Stimulated activated CD4-positive, alpha-beta T cell treated with anti-CD3 and anti-CD28 coated beads, Interleukin-1b, Interleukin-23, amount 100 ng/mL, for 24 hours (primary cell): ENCODE results near the gene OR2T29.
"Not testable (repeated sequence)": the region's sequence is repeated elsewhere in the genome, so short reads cannot be mapped to it uniquely, and the experiment has no call there.

Experiments
- DNase-seq, 4 experiments: peaks; one replicate each; pipeline ENCODE4 v3.0.0-alpha.2; 2020; ENCODE audit warnings: low read depth in 4 of 4, low spot score in 1 of 4

OR2T29 gene, protein sequence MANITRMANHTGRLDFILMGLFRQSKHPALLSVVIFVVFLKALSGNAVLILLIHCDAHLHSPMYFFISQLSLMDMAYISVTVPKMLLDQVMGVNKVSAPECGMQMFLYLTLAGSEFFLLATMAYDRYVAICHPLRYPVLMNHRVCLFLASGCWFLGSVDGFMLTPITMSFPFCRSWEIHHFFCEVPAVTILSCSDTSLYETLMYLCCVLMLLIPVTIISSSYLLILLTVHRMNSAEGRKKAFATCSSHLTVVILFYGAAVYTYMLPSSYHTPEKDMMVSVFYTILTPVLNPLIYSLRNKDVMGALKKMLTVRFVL

DNA sequence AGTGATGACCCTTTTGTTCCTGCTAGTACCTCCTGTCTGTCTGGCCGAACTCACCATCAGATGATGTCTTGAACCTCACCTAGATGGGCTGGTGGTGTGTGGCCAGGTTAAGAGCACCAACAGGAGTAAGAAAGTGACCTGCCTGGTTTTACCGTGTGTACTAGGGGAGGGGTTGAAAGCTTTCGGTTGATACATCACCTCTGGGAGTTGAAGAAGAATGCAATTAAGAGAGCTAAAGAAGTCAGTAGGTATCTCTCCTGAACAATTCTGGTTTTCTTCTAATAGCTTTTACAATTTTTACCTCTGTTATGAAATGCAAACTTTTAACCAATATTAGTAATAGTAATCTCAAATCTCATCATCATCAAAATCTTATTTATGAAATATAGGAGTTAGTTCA, at the start of gene OR2T29:
Gene OR2T29 (minus strand): TSS at position 101 of the 400 bp plus-strand sequence. CDS start 3,281 bp downstream, outside the sequence.
- not testable (repeated sequence) for DNase-seq

DNA sequence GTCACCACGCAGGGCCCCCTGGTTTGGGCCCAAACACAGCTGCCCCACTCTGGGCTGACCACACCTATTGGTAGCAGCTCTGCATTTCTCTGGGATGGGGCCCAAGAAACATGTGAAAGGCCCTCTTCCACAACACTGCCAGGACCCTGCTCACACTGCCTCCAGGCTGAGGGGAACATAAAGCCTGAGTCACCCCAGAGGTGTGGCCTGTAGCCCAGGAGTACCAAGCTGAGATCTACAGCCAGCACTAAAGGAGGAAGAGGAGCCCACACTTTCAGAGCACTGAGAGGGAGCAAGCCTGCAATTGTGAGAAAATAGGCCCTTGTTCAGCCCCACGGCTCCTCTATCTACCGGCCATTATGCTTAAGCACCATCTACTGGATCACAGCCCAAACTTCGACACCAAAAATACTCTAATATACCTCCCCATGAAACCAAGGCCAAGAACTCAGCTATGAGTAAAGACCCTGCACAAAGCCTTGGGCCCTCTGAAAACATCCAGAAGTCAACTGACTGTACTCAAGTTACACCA, 49.4 kb upstream of the OR2T29 start:
- DNase-seq = no peak

DNA sequence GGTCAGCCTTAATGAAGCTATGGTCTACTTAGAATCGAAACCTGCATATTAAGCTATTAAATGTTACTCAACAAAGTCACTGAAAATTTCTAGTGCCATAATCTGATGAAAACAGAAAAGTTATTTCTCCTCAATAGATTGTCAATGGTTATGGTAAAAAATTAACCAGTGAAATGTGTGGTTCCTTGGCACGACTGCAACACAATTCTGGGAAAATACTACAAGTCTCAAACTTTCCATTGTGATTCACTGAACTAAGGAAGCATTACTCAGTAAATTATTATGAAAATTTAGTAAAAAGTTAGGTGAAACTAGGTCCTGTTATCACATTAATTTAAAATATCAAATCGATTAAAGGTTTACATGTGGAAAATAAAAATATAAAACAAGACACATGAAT, 47.7 kb upstream of the OR2T29 start:
- DNase-seq = no peak

DNA sequence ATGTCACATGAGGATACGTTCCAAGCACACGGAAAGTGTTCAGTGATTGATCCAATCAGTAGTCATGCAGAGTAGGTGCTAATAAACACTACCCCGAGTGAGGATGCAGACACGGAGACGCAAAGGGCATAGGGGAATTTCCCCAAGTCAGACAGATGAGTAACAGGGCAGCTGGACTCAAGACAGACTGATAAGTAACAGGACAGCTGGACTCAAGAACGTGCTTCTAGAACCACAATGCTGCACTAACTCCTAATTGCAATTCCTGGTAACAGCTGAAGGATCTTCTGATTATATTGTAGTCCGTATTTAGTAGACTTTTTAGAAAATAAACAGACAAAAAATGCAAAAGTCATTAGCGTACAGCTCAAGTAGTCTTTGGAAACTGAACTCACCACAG, 36.8 kb upstream of the OR2T29 start:
- no peak for DNase-seq

DNA sequence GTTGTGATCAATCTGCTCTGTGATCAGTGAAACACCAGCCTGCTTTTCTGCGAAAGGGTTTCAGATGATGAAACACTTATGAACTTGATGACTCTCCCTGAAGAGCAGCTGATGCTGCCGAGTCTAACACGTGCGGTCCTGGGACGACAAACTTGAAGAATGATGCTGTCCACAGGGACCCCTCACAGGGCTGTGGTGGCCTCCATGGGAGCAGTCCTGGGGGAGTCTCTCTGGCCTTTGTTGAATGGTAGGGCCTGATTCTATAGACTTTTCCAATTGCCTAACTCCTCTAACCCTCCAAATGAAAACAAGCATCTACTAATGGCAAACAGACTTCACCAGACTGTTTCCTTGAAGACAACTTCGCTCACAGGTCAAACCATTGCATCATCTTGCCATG, 35.0 kb upstream of the OR2T29 start, which contains the start of gene OR2T10:
Gene OR2T10 (minus strand): TSS at position 112 of the 400 bp plus-strand sequence. CDS start 3,932 bp downstream, outside the sequence.
- no peak for DNase-seq

DNA sequence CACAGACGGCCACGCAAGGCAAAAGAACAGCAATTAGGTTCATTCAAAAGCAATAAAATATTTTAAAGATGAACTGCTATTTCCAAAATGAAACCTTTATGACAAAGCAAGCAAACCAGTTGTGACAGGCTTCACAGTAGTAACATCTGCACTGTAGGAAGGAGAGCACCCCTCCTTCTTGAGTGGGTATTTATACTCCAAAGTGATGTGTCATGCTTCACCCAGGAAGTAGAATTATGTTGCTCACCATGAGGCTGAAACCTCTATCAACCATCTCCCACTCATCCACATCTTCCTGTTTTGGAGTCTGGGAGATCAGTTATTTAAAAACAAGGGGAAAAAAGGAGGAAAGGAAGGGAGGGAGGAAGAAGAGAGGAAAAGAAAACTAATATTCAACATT, 34.0 kb upstream of the OR2T29 start:
- no peak for DNase-seq

DNA sequence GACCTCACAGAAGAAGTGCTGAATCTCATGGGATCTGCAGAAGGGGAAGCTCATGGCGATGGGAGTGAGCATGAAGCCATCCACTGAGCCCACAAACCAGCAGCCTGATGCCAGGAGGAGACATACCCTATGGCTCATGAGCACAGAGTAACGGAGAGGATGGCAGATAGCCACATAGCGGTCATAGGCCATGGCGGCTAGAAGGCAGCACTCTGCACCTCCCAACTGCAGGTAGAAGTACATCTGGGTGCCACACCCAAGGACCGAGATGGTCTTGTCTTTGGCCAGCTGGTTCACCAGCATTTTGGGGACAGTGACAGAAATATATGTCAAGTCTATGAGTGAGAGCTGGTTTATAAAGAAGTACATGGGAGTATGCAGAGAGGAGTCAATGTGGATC, 30.7 kb upstream of the OR2T29 start:
- DNase-seq = no peak

DNA sequence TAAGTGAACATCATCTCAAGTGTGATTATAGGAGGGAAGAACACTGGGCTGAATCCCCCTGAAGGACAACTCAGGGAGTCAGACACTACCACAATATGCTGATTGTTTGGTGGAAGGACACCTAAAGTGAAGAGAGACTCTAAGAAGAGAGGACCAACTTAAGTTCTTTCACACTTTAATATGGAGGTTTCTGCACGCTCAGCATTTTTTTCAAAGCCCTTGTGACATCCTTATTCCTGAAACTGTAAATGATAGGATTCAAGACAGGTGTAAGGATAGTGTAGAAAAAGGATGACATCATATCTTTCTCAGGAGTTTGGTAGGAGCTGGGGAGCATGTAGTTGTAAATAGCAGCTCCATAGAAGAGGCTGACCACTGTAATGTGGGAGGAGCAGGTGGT, 30.1 kb upstream of the OR2T29 start:
- DNase-seq = no peak

DNA sequence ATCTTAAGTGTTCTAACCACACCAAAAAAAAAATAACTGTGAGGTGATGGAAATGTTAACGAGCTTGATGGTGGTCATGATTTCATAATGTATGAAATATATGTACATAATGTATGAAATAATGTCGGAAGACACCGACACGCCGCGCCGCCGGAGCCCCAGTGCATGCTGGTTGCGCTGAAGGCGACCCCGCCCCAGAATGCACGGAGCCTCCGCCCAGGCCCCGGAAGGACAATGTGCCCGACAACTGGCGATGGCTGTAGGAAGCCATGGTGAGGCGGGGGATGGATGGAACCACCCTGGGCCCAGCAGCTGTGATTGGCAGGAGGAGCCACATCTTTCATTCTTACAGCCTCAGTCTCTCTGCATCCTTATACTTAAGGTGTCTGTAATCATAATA, 27.5 kb upstream of the OR2T29 start:
- DNase-seq = no peak

DNA sequence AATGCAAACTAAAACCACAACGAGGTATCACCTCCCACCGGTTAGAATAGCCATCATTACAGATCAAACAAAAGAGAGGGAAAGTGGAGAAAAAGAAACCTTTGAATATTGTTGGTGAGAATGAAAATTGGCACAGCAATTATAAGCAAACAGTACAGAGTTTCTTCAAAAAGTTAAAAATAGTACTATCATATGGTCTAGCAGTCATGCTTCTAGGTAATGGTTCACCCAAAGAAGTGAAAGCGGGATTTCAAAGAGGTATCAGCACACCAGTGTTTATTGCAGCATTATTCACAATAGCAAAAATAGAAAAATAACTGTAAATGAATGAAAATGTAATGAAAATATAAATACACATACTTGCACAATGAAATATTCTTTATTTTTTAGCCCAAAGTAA, 26.8 kb upstream of the OR2T29 start:
- DNase-seq = no peak

DNA sequence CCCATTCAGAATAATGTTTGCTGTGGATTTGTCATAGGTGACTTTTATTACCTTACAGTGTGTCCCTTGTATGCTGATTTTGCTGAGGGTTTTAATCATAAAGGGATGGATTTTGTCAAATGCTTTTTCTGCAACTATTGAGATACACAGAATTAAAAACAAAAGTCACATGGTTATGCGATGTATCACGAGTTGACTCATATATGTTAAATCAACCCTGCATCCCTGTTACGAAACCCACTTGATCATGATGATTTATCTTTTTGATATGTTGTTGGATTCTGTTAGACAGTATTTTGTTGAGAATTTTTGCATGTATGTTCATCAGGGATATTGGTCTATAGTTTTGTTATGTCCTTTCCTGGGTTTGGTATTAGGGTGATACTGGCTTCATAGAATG, 22.7 kb upstream of the OR2T29 start:
- no peak for DNase-seq

DNA sequence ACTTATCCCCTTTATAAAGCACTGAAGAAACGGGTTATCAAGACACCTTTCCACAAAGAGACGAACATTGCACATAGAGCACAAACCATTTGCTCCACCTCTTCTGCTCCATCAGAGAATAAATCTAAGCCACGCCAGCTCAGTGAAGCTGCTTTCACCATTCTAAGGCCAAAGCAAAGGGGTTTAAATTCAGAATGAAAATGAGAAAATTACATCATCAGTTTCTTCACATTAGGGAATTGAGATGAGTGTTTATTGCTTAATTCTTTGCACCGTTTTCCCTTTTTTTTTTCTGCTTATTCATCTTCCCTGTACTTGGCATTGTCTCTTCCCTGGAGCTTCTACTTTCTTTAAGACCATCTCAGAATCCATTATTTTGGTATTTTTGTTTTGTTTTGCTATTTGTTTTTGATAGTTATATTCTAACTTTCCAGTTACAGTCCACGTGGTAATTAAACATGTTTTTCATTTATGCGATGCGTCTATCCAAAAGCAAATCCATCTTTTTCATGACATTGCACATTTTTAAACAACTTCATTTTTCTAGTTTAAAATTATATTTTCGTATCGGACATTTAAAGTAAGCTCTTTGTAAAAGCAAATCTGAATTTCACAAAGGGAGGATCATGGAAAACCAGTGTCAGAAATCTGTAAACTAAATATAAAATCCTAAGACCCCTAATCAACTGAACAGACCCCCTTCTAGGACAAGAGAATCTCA, 13.8 kb upstream of the OR2T29 start:
- DNase-seq = no peak

DNA sequence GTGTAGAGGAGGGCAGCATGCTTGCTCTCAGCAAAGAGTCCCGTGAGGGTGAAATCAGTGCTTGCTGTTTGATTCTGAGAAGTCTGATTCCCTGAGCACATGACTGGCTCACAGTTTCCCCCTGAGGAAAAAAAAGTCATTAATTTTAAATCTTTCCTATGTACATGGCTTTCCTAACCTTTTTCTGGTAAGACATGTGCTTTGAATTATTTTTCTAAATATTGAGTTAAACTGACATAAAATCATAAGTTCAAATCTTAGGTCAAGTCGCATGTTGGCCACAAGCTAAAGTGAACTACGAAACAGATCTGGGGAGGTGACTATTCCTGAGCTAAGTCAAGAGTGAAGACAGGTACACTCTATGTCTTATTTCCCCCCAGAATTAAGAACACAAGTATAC, 12.1 kb upstream of the OR2T29 start, which contains the start of gene OR2T34:
Gene OR2T34 (minus strand): TSS at position 101 of the 400 bp plus-strand sequence. CDS start 0 bp downstream, at position 101.
- not testable (repeated sequence) for DNase-seq

DNA sequence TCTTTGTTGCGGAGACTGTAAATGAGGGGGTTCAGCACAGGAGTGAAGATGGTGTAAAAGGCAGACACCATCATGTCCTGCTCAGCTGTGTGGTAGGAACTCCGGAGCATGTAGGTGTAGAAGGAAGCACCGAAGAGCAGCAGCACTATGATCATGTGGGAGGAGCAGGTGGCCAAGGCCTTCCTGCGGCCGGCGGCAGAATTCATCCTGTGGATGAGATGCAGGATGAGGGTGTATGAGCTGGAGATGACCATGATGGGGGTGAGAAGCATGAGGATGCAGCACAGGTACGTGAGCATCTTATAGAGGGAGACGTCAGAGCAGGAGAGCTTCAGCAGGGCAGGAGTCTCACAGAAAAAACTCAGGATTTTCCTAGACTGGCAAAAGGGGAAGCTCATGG, 11.3 kb upstream of the OR2T29 start:
- DNase-seq = not testable (repeated sequence)

DNA sequence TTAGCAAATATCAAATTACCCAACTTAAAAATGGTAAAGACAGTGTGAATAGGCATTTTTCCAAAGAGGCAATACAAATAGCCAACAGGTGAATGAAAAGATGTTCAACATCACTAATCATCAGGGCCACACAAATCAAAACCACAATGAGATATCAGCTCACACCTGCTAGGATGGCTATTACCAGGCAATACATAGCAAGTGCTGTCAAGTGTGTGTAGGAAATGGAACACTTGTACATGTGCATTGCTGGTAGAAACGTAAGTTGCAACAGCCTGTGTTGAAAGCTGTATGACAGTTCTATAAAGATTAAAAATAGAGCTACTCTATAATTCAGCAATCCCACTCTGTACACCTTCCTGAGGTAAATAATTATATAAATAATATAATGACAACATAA, 9.5 kb upstream of the OR2T29 start:
- DNase-seq = not testable (repeated sequence)

DNA sequence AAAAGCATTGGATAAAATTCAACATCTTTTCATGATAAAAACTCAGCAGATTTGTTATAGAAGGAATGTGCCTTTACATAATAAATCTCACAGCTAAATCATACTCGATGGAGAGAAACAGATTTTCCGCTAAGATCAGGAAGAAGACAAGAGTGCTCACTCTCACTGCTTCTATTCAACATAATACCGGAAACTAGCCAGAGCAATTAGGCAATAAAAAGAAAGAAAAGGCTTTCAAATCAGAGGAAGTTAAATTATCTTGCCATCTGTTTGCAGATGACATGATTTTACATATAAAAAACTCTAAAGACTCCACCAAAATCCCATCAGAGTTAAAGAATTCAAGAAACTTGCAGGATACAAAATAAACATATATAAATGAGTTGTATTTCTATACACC, 8.2 kb upstream of the OR2T29 start:
- not testable (repeated sequence) for DNase-seq

DNA sequence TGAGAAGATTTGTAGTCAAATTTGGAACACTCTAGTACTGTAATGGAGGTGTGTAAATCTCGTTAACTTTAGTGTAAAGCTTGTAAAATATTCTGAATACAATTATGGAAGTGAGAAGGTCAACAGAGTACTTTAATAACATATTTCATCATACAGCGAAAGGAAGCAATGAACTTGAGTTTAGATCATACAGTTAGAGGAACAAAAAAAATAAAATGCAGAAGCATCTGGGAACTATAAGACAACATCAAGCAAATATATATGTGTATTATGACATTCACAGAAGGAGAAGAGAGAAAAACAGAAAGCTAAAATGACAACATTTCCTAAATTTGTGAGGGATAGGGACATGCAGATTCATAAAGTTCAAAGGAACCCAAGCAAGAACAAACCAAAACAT, 6.5 kb upstream of the OR2T29 start:
- DNase-seq = not testable (repeated sequence)

DNA sequence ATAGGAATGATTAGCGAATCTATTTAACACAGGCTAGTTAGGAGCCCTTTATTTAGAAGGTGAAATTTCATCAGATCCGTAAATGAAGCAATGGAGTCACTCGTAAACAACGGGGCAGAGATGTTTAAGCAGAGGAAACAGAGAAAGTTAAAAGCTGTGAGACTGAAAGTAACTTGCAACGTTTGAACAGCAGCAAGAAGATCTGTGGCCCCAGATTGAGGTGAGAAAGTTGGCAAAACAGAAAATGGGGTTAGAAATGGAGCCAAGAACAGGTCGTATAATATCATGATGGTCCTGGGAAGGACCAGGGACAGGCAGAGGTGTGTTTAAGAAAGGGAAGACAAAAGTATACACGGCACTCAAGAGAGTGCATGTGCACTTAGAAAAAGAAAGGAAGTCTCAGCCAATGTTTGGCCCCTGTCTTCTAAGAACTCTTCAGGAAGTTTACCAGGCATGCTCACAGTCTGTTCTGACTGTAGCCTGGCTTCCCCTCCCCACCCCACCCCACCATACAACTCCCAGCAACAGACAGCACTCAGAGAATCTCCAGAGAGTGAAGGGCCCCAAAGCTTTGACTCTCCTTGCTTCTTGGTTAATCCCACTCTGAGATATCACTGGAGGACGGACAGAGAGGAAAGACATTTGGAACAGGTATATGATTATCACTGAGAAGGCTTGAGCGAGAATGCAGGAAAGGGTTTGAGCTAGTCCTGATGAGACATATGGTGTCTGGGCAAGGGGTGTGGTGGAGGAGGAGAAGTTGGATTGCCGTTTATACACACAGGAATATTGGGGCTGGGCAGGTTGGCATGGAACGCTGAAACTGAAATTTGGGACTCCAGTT, 3.2 kb upstream of the OR2T29 start:
- not testable (repeated sequence) for DNase-seq

DNA sequence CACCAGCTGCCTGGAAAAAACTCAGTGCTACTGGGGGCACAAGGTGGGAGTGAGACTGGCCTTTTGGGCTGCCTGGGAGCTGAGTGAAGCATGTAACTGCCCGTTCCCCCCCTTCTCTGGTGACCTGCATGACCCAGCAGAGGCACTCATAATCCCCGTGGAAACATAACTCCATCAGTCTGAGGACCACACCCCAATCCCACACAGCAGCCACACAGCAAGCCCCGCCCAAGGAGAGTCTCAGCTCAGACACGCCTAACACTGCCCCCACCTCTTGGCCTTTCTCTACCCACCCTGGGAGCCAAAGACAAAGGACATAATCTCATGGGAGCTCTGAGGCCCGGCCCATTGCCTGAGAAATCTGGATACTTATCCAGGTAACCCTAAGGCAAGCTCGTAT, 11.5 kb downstream of the OR2T29 start:
- DNase-seq = not testable (repeated sequence)

DNA sequence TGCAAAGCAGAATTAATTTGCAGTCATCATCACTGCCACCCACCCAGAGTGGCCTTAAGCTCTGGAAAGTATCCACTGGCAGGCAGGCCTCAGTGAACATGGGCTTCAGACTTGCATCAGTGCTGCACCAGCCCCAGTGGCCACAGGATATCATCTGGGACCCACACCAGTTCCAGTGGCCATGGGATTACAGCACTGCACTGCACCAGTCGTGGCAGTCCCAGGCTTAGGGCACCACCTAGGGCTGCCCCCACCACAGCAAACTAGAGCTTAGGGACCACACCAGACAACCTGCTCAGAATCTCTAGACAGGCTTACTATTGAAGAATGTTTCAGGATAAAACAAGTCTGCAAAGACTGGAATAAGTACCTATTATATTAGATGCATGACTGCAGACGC, 15.2 kb downstream of the OR2T29 start:
- not testable (repeated sequence) for DNase-seq

DNA sequence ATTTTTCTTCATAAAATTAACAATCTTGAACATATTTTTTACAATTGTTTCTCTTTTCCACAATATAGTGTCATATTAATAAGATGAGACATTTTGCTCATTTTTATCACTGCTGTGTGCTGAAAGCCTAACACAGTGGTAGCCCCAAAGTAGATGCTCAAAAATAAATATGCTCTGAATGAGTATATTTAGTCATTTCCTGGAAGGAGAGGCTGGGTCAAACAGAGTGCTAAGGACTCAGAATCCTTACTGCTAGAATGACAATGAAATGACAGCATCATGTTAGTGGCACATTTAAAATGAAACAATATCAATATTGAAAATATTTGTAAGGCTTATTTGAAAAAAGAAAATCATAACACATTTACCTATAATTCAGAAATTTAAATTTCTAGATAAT, 25.1 kb downstream of the OR2T29 start:
- not testable (repeated sequence) for DNase-seq
